CD4-positive, alpha-beta T cell treated with Interleukin-6 for 4 hours (primary cell): ENCODE data around the gene SLC17A3.
A peak's percentile ranks its signal among the peaks of the same experiment; 100 is the strongest.

Experiments
- DNase-seq: peaks from one replicate; pipeline ENCODE4 v3.0.0-alpha.2; 2020; ENCODE audit warnings: mixed read lengths

Gene SLC17A3

GRCh38 chr6:25889877-25890853 lies 16.1 kb upstream of the SLC17A3 start:
- DNase-seq, result peak; percentile 15

GRCh38 chr6:25888626-25889025 lies 14.6 kb upstream of the SLC17A3 start:
- no peak for DNase-seq

- DNase-seq, result no peak
These were observed 12.0 kb upstream of the SLC17A3 start for GRCh38 chr6:25886066-25886465.

GRCh38 chr6:25883991-25884390 lies 9.9 kb upstream of the SLC17A3 start:
- no peak for DNase-seq

GRCh38 chr6:25883536-25883935 lies 9.5 kb upstream of the SLC17A3 start:
- no peak for DNase-seq

DNA sequence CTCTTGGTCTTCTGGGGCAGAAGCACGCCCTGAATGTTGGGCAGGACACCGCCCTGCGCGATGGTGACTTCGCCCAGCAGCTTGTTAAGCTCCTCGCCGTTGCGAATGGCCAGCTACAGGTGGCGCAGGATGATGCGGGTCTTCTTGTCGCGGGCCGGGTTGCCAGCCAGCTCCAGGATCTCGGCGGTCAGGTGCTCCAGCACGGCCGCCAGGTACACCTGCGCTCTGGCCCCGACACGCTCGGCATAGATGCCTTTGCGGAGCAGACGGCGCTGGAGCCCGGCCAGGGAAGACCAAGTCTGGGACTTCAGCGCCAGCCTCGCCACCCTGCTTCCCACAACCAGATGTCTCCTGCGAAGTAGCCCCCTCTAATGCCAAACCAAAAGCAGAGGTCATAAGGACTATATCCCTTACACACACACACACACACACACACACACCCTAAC lies 8.0 kb upstream of the SLC17A3 start:
- peak; percentile 58 for DNase-seq

DNA sequence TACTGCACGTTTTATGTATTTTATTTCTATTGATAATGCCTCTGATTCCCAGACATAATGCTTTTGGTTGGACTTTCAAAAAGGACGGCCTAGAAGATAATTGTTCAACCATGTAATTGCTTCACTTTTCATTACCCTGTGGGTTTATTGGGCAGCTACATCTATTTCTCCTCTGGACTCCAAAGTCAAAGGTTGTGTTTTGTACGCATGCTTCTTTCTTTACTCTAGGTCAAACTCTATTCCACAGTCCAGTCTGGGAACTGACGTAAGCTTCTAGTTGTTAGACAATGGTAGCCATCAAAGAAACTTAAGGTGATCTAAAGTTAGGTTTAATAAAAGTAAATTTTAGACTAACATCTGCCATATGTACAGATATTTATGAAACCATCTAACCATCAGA lies 6.6 kb upstream of the SLC17A3 start:
- DNase-seq, result no peak

GRCh38 chr6:25878721-25879322 lies 4.8 kb upstream of the SLC17A3 start:
- no peak for DNase-seq

DNA sequence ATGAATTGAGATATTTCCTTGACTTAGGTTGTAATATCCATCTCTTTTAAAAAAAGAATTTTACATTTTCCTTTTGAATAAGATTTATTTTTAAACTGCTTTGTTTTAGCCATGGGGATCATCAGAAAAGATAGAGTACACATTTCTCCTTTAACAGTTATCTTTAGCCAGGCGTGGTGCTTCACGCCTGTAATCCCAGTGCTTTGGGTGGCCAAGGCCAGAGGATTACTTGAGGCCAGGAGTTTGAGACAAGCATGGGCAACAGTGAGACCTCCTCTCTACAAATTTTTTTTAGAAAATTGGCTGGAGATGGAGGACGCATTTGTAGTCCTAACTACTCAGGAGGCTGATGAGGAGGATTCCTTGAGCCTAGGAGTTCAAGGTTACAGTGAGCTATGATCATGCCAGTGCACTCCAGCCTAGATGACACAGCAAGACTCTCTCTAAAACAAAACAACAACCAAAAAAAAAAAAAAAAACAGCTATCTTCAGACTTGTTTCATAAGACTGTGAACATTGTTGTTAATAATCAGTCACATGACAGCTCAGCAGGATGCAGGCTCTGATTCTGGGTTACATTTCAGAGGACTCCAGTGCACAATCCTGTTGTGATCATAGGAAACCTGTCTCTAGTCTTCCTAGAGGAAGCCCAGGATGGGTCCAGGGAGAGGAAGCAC lies 2.0 kb upstream of the SLC17A3 start:
- DNase-seq, result no peak

DNA sequence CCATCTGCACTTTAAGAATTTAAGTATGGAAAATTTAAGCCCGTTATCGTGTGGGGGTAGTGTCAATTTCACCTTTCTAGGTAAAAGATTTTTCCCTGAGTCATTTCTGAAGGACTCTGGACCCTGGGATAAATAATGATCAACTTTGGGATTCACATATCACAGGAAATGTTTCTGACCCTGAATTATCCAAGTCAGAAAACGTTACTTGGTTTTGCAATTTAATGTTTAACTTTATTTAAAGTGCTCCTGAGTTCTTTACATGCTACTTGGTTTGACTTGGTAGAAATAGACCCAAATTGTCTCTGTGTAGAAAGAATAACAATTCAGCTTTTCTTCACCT lies 1.5 kb upstream of the SLC17A3 start:
- no peak for DNase-seq

DNA sequence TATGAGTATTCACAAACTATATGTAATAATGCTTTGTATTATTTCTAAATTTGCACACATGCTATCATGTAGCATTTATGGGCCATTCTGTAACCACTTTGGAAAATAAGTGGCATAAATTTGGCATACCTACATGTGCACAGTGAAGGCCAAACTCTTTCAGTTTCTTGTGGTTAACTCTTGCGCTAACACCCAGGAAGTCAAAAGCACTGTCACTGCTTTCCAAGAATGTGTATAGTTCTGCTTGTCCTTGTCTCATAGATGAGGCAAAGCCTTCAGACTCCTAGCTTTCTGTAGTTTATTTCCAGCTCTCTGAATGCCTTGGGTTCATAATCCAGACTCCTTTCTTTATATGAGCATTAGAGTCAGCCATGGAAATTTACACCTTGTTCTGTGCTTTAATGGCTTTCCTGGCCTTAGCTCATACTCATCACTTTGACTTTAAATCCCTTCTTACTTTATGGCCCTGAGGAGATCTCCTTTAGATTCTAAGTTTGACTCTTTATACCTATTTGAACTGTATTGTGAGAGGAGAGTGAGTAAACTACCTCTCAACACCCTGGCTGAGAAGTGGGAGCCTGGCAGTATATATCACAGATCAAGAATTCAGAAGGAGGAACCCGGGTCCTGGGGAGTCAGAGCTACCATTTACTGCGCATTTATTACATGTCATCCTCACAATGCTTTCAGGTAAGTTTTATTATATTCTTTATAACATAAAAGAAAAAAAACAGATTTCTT lies 949 bp upstream of the SLC17A3 start:
- no peak for DNase-seq

DNA sequence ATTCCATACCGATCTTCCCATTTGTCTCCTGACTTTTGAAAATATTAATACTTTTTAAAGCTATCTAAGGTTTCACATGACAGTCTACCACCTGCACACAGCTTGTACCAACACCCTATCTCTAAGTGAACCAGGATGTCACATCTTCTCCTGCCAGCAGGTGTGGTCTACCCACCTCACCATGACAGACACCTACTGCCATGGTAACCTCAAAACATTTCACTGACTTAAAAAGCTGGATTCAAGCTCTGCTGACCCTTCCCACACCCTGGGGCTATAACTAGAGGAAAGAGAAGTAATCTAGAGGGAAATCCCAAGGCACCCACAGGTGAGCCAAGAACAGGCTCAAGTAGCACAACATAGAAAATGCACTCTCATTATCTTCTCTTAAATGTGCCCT lies 1.2 kb downstream of the SLC17A3 start:
- DNase-seq, result no peak

- no peak for DNase-seq
These were observed 4.2 kb downstream of the SLC17A3 start for GRCh38 chr6:25869840-25870239.

DNA sequence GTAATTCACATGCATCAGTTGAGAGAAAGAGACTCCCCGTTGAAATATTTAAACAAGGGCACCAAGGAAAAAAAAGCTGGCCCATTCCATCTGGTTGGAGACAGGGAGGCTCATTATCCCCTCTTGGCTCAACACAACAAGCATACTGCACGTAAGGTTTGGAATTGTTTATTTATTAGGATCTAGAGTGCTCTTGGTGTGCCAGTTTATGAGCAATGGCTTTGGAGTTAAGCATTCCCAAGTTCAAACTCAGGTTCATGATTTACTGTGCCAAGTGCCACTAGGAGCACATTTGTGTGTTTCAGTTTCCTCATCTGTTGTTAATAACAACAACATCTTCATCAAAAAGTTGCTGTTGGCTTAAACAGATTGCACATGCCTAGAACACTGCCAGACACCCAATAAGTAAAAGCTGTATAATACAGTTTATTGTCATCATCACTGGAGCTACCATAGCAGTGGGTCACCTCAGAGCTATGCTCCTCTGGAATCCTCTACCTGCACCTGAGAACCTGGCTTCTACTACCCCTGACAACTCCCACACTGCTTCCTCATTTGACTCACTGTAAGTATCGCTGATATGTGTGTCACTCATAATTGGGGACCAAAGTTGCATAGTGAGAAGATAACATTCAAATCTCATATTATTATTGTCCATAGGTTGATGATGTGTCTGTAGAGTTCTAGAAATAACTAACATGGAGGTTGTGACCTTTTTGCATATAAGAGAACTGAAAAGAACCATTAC lies 5.4 kb downstream of the SLC17A3 start:
- no peak for DNase-seq

DNA sequence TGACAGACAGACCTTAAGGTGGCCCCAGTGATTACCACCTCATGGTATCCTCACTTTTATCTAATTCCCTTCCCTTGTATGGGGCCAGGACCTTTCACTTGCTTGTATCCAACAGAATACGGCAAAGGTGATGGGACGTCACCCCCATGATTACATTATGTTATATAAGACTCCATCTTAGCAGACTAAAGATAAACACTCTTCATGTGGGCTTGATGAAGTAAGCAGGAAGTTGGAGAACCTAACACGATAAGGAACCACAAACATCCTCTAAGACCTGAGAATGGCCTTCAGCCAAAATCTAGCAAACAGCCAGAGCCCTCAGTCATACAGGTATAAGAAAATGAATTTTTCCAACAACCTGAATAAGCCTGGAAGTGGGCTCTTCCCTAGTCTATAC lies 8.0 kb downstream of the SLC17A3 start:
- peak; percentile 10 for DNase-seq

DNA sequence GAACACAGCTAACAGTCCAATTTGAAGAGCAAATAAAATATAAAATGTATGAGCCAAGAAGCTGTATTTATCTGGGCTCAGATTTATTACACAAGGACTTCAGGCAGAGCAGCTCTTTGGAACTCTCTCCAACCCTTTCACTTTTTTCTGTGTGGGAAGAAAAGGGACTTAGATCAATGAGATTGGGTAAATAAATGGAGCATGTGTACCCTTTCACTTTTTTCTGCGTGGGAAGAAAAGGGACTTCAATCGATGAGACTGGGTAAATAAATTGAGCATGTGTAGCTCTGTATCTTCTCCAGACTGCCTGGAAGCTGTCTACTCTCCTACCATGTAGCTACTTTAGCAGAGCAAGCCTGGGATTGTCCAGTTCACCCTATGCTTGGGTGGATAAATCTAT lies 10.7 kb downstream of the SLC17A3 start:
- no peak for DNase-seq

DNA sequence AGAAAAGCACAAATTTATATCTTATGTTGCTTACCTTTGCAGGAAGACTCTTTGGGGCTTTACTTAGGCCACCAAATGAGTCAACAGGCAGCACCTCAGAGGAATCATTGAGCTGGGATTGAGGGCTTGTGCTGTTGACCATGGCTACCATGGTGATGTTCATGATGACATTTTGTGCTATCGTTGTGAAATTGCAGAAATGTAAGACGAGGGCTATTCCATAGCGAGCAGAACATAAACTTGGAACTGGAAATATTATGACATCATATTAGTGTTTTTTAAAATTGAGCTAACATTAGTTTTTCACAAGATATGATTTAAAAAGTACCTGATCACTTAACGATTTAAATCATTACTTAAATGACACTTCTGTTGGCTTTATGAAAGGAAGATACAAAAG lies 11.8 kb downstream of the SLC17A3 start:
- no peak for DNase-seq

GRCh38 chr6:25852756-25853155 lies 21.3 kb downstream of the SLC17A3 start:
- no peak for DNase-seq

GRCh38 chr6:25851961-25852360 lies 22.1 kb downstream of the SLC17A3 start:
- DNase-seq, result no peak

DNA sequence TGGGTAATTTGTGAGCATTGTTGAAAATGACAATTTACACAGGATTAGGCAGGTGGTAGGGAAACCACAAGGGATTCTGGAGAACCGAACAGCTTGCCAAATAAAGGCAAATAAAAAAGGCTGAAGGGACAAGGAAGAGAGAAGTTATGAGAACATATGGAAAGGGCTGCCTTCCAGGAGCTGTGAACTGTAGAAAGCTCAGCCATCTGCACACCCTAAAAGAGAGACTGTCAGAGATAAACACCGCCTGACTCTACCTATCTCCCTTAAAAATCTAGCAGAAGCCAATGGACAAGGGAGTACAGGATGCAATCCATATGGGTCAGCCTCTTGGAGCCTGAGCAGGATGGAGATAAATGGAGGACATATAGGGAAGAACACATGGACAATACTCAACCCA lies 29.5 kb downstream of the SLC17A3 start:
- DNase-seq, result no peak

- DNase-seq, result no peak
These were observed 31.5 kb downstream of the SLC17A3 start for GRCh38 chr6:25842526-25842925.
